HG03135 (cell line): ENCODE data around the gene KCNN2.
"Not testable (repeated sequence)": the region's sequence is repeated elsewhere in the genome, so short reads cannot be mapped to it uniquely, and the experiment has no call there.

Experiments used
- ATAC-seq: cut with Tn5 transposase; IDR thresholded peaks from one replicate; pipeline ENCODE4 v1.9.1; 2021; ENCODE audit warnings: mild to moderate bottlenecking, moderate library complexity; ENCODE audit not compliant: unreplicated experiment

The KCNN2 gene

GRCh38 chr5:114418176-114419066, 56.6 kb downstream of the KCNN2 start:
- ATAC-seq = peak; percentile 89

- peak; percentile 18 for ATAC-seq
These were observed 57.2 kb downstream of the KCNN2 start for GRCh38 chr5:114419067-114419388.

GRCh38 chr5:114419959-114420358, 58.1 kb downstream of the KCNN2 start:
- no peak for ATAC-seq

- no peak for ATAC-seq
These were observed 65.3 kb downstream of the KCNN2 start for GRCh38 chr5:114427204-114427603.

- ATAC-seq = no peak
These were observed 68.7 kb downstream of the KCNN2 start for GRCh38 chr5:114430532-114430931.

GRCh38 chr5:114432684-114433083, 70.8 kb downstream of the KCNN2 start:
- not testable (repeated sequence) for ATAC-seq

GRCh38 chr5:114434396-114435219, 72.7 kb downstream of the KCNN2 start:
- no peak for ATAC-seq

GRCh38 chr5:114435220-114435481, 73.3 kb downstream of the KCNN2 start:
- no peak for ATAC-seq

GRCh38 chr5:114435885-114436299, 74.0 kb downstream of the KCNN2 start:
- peak; percentile 72 for ATAC-seq

GRCh38 chr5:114437936-114438335, 76.1 kb downstream of the KCNN2 start:
- no peak for ATAC-seq

GRCh38 chr5:114438471-114438870, 76.6 kb downstream of the KCNN2 start:
- no peak for ATAC-seq

- ATAC-seq = no peak
These were observed 85.4 kb downstream of the KCNN2 start for GRCh38 chr5:114447084-114447773.

- no peak for ATAC-seq
These were observed 86.6 kb downstream of the KCNN2 start for GRCh38 chr5:114448481-114448880.

GRCh38 chr5:114449860-114450421, 88.1 kb downstream of the KCNN2 start:
- peak; percentile 97 for ATAC-seq

GRCh38 chr5:114450437-114450836, 88.6 kb downstream of the KCNN2 start:
- ATAC-seq = no peak

GRCh38 chr5:114458726-114459125, 96.9 kb downstream of the KCNN2 start:
- ATAC-seq = no peak

- ATAC-seq = no peak
These were observed 105.3 kb downstream of the KCNN2 start for GRCh38 chr5:114467171-114467570.

GRCh38 chr5:114467729-114468128, 105.9 kb downstream of the KCNN2 start:
- no peak for ATAC-seq

GRCh38 chr5:114469372-114469771, 107.5 kb downstream of the KCNN2 start:
- no peak for ATAC-seq

- ATAC-seq = no peak
These were observed 109.7 kb downstream of the KCNN2 start for GRCh38 chr5:114471529-114471928.

- no peak for ATAC-seq
These were observed 111.7 kb downstream of the KCNN2 start for GRCh38 chr5:114473541-114473940.
